ENCODE results near the gene SLC6A7.
"Not testable (repeated sequence)": the region's sequence is repeated elsewhere in the genome, so short reads cannot be mapped to it uniquely, and the experiment has no call there.

Gene SLC6A7

DNA sequence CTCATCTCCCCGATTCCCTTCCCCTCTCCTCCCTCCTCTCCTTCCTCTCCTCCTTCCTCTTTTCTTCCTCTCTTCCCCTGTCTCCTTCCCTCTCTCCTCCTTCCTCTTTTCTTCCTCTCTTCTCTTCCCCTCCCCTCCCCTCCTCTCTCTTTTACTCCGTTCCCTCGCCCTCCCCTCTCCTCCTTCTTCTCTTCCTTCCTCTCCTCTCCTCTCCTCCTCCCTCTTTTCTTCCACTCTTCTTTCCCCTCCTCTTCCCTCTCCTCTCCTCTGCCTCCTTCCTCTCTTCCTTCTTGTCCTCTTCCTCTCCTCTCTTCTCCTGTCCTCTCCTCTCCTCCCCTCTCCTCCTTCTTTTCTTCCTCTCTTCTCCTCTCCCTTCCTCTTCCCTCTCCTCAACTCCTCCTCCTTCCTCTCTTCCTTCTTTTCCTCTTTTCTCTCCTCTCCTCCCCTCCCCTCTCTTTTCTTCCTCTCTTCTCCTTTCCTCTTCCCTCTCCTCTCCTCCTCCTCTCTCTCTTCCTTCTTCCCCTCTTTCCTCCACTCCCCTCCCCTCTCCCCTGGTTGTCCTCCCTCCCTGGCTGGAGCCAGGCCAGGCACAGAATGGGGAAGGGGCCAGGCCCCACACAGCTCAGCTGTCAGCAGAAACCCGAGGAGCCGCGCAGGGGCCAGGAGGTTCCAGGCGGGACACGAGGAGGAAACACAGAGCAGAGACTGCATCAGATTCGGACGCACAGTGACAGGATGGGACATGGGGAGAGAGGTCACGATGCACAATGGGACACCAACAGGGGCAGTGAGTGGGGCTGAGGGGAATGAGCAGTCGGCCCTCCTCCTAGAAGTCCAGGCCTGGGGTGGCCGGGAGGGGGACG, 51.7 kb downstream of the SLC6A7 start:
- no peak for DNase-seq (ENCODE audit: low read depth in 2 of 2)

DNA sequence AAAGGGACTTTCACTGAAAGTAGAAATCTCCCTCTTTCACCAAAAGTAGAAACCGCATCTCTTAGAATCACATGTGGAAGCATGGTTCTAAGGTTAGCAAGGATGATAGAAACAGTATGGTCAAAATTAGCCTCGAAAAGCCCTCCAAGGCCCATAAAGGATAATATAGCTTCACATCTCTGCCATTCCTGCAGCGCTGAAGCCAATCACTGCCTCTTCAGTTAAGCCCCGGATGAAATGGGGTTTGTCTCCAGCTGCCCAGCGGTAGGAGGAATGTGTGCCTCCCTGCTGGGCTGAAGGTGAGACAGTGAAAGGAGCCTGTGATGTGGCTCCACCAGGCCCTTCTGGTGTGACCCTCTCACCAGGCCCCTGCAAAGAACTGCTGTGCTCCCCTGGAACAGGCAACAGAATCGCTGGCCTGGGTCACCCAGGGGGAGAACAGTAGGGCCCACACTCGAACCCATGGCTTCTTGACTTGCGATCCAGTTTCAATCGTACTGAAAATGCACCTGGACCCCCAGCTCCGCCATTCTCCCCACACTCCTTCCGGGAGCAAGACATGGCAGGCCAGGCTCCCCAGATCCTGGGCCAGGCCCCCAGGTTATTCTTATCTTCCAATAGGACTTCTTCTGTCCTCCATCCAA, 52.5 kb downstream of the SLC6A7 start:
- no peak for DNase-seq (ENCODE audit: low read depth in 2 of 2)

GRCh38 chr5:150243590-150243989, 53.7 kb downstream of the SLC6A7 start:
- DNase-seq (ENCODE audit: low read depth in 2 of 2), result no peak

DNA sequence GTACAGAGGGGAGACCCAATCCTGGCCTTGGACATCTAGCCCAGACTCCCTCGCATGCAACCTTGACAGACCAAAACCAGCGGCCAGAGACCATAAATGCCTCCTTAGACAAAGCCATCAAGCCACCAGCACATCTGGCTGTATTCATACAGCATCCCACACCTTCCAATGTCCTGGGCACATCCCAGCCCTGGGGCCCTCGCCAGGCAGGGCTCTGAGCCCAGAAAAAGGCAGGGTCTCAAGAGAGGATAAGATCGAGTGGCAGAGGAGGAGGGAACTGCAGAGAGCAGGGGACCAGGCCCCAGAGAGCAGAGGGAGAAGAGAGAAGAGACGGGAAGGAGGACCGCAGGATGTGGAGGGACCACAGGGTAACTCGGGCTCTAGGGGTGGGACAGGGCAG, 54.3 kb downstream of the SLC6A7 start:
- no peak for DNase-seq (ENCODE audit: low read depth in 2 of 2)

GRCh38 chr5:150245111-150245789, 55.4 kb downstream of the SLC6A7 start:
- DNase-seq (ENCODE audit: low read depth in 2 of 2), result no peak

GRCh38 chr5:150245808-150246207, 55.9 kb downstream of the SLC6A7 start:
- DNase-seq (ENCODE audit: low read depth in 2 of 2), result no peak

DNA sequence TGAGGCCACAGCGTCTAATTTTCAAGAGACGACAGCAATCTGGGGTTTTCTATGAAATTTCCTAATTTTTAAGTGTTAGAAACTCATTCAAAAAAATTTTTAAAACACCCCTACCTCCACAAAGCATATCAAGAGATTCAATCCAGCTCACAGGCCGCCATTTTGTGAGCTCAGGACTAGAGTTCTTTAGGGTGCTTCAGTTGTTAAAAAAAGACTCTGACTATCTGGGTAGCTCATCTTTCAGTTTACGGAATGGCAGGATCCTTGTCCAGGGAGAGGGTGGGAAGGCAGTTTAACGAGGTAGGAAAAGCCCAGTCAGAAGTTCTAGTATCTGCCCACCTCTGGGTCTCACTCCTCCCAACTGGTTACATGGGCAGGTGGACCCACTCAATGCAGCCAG, 56.6 kb downstream of the SLC6A7 start:
- no peak for DNase-seq (ENCODE audit: low read depth in 2 of 2)

DNA sequence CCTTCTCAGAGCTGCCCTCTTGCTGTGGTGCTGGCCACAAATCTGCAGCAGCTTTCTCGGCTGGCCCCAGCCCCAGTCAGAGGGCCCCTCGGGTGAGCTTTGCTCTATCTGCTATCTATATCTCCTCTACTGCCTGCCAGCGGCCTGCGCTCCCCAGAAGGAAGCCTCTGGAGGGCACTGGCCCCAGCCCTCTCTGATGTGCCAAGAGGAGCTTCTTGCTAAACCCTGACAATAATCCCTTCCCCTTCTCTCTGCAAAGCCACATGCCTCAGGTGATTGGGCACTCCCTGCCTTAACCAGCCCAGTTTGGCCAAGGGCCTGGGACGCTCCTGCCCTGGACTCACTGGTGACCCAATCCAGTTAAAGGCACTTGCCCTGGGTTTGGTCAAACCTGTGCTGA, 57.0 kb downstream of the SLC6A7 start:
- DNase-seq (ENCODE audit: low read depth in 2 of 2), result no peak

- DNase-seq (ENCODE audit: low read depth in 2 of 2), result no peak
Observed at GRCh38 chr5:150247726-150248125, 57.9 kb downstream of the SLC6A7 start.

- not testable (repeated sequence) for DNase-seq (ENCODE audit: low read depth in 2 of 2)
Observed at GRCh38 chr5:150248493-150248892, 58.6 kb downstream of the SLC6A7 start.

DNA sequence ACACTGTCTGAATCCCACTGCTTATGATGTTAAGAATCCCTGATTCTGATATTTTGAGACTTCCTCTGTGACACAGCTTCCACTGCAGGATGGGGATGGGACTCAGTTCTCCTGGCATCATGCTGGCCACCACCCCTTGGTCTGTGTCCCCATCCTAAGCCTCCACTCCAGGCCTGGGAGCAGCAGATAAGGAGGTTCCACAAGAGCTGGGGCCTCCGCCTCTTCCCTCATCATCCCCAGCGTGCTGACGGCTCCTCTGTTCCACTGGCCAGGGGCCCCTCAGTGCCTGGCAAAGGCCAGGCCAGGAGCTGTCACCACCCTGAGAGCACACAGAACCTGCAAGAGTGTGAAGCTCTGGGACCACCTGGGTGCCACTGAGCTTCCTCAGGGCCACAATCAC, 59.1 kb downstream of the SLC6A7 start:
- no peak for DNase-seq (ENCODE audit: low read depth in 2 of 2)

DNA sequence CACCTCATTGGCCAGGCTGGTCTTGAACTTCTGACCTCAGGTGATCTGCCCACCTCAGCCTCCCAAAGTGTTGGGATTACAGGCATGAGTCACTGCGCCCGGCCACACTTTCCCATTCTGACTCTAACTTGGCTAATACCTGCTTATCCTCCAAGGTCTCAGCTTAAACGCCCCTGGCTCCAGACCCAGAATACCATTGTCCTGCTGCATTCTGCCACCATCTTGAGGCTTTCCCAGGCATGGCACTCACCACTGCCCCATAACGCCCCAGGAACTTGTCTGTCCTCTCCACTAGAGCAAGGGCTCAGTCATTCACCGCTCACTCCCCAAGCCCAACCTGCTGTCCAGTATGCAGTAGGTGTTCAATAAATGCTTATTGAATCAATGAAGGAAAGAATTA, 59.9 kb downstream of the SLC6A7 start:
- no peak for DNase-seq (ENCODE audit: low read depth in 2 of 2)

DNA sequence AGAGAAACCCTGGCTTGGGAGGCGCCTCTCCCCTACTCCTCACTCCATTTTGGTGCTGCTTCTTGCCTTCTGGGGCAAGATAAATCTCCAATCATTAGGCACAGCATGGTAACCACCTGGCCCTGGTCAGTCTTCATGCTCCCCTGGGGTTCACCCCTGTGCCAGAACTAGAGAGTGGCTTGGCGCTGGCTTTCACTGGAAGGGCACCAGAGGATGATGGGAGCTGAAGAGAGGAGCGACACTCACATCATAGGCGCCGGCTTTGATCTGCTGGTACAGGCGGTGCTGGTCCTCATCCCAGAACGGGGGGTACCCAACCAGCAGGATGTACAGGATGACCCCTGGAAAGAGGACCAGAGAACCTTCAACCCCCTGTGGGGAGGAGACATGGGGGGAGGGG, 61.6 kb downstream of the SLC6A7 start:
- DNase-seq (ENCODE audit: low read depth in 2 of 2), result no peak

DNA sequence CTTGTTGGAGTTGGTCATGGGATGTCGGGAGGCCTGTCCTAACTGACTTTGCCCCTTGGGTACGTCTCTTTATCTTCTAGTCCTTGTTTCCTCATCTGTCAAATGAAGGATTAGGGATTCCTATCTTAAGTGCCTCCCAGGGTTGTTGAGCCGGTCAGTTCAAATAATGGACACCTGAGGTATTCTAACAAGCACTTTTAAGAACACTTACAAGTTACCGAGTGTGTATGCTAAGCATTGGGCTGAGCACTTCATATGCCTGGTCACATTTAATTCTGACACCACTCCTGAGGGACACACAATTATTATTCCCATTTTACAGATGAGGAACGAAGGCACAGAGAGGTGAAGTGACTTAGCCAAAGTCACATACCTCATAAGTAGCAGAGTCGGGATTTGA, 62.6 kb downstream of the SLC6A7 start:
- no peak for DNase-seq (ENCODE audit: low read depth in 2 of 2)

GRCh38 chr5:150253416-150254208, 63.8 kb downstream of the SLC6A7 start:
- DNase-seq (ENCODE audit: low read depth in 2 of 2), result no peak

GRCh38 chr5:150254363-150254762, 64.5 kb downstream of the SLC6A7 start:
- no peak for DNase-seq (ENCODE audit: low read depth in 2 of 2)

DNA sequence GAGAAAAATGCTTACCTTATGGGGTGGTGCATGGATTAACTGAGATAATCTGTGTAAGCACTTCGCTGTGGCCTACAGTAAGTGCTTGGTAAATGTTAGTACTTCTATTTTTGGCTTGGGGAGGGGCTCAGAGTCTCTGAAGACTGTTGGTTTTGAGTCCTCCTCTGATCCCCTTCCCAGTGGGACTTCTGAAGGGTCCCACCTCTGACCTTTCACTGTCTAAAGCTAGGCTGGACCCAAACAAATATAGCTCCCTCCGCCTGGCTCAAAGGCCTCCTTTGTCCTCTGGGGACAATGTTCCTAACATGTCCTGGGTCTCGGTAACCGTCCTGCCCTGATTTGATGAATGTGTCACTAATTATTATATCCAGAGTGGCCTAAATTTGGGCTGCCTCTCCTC, 64.9 kb downstream of the SLC6A7 start:
- no peak for DNase-seq (ENCODE audit: low read depth in 2 of 2)

DNA sequence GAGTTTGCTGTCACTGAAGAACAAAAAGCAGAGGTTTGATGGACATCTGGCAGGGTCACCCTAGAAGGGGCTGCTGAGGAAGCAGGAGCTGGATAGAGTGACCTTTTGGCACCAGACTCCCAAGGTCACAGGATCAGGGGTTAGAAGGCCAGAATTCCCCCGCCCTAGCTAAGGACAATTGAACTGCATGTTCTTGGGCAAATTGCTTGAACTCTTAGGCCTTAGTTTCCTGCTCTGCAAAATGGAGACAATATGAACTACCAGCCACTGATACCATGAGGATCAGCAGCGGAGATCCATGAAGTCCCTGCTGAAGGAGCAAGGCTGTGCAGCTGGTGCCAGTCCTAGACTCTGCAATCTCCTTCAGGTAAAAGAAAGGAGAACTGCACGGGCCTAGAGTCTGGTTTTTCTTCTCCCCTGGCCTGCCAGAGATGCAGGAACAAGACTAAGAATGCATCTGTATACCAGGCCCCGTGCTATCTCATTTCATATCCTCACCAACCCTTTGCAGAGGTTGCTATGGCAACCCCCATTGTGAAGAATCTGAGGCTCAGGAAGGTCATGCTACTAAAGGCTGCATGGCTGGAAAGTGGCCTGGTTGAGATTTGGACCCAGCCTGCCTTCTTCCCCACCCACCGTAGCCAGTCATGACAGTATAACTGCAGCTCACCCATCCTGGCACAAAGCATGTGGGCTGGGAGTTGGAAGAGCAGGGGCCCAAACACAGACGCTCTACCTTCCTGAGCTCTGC, 66.0 kb downstream of the SLC6A7 start:
- DNase-seq (ENCODE audit: low read depth in 2 of 2), result no peak

- no peak for DNase-seq (ENCODE audit: low read depth in 2 of 2)
Observed at GRCh38 chr5:150256410-150257064, 66.7 kb downstream of the SLC6A7 start.

- DNase-seq (ENCODE audit: low read depth in 2 of 2), result no peak
Observed at GRCh38 chr5:150257424-150257823, 67.6 kb downstream of the SLC6A7 start.

GRCh38 chr5:150258130-150258529, 68.3 kb downstream of the SLC6A7 start:
- DNase-seq (ENCODE audit: low read depth in 2 of 2), result no peak
